Endothelial cell of umbilical vein (primary cell): Measurements from ENCODE around the gene AKAP6. TPM values are rescaled to one million over a fixed set of nuclear protein-coding genes. Genes with fewer than 3 reads are reported as not detected.

Experiments used
- BruUV-seq: library from RNA; stranded (reverse); fragments of 400-500 nt; replicated peaks from 2 replicates; lab custom pipeline; 2021; lab: Mats Ljungman, UMichigan
- CTCF ChIA-PET: fragments of 300-600, 350-600 bp; sonication (Branson Sonifier 250); formaldehyde crosslinking; loops from one replicate; lab custom pipeline; 2021; ENCODE audit warnings: antibody characterized with exemption, inconsistent platforms; lab: Charles Lee
- POLR2A ChIA-PET: fragments of 300-600, 350-600 bp; sonication (Branson Sonifier 250); formaldehyde crosslinking; loops from one replicate; lab custom pipeline; 2021; ENCODE audit warnings: antibody characterized with exemption, inconsistent platforms; lab: Charles Lee
- DNase-seq: peaks from one replicate; pipeline ENCODE4 v3.0.0-alpha.2; 2011; ENCODE audit warnings: low read depth, low spot score
- FAIRE-seq: peaks from 2 replicates; lab custom pipeline; 2011; peaks lifted over from hg19 to GRCh38; lab: Jason Lieb, UNC
- H2AFZ ChIP-seq: 2 replicates; pipeline ENCODE4 v1.6.0; 2012; ENCODE audit warnings: low read depth, low read length, control low read depth, inconsistent platforms
- H3K27ac ChIP-seq: 2 replicates; pipeline ENCODE4 v1.5.1; 2011; ENCODE audit warnings: low read depth, mild to moderate bottlenecking, control low read depth, low read length, moderate library complexity; ENCODE audit not compliant: insufficient read depth
- H3K27me3 ChIP-seq, 2 experiments: 2 replicates each; pipeline versions ENCODE4 v1.6.0 to v1.6.1; 2011; ENCODE audit warnings: low read length in 2 of 2, mixed read lengths in 1 of 2; ENCODE audit not compliant: control insufficient read depth in 2 of 2, insufficient read depth in 2 of 2
- H3K36me3 ChIP-seq, 2 experiments: 2 replicates in 1 of 2; 3 replicates in 1 of 2; pipeline ENCODE4 v1.5.1; 2011; ENCODE audit warnings: low read length in 2 of 2, mild to moderate bottlenecking in 1 of 2, moderate library complexity in 1 of 2; ENCODE audit not compliant: control insufficient read depth in 2 of 2, insufficient read depth in 2 of 2; ENCODE audit errors: extremely low read depth in 1 of 2
- H3K4me1 ChIP-seq: 3 replicates; pipeline ENCODE4 v1.5.1; 2011; ENCODE audit warnings: mild to moderate bottlenecking, low read length; ENCODE audit not compliant: control insufficient read depth, insufficient read depth; ENCODE audit errors: extremely low read depth
- H3K4me2 ChIP-seq: 2 replicates; pipeline ENCODE4 v1.6.1; 2011; ENCODE audit warnings: low read length, control low read depth, mixed read lengths; ENCODE audit not compliant: insufficient read depth
- H3K4me3 ChIP-seq, 3 experiments: fragments of 200-600 bp in 1 of 3; sonication (generic), shearing (Covaris generic) in 1 of 3; replicated peaks in 1 of 3; 2 replicates each; pipeline ENCODE4 v1.5.1; 2011 to 2016; ENCODE audit warnings: control low read depth in 3 of 3, low read length in 3 of 3, mild to moderate bottlenecking in 2 of 3, inconsistent platforms in 1 of 3, low read depth in 1 of 3, moderate library complexity in 1 of 3; ENCODE audit not compliant: insufficient read depth in 1 of 3
- H3K79me2 ChIP-seq: 2 replicates; pipeline ENCODE4 v1.6.0; 2012; ENCODE audit warnings: low read length, inconsistent platforms; ENCODE audit not compliant: control insufficient read depth, insufficient read depth
- H3K9ac ChIP-seq: replicated peaks from 2 replicates; pipeline ENCODE3; 2011; ENCODE audit warnings: low read length, control low read depth; ENCODE audit not compliant: insufficient read depth; ENCODE audit errors: extremely low read depth
- H3K9me1 ChIP-seq: replicated peaks from 3 replicates; pipeline ENCODE4 v1.6.0; 2011; ENCODE audit warnings: mild to moderate bottlenecking, low read length; ENCODE audit not compliant: control insufficient read depth, insufficient read depth; ENCODE audit errors: extremely low read depth
- H3K9me3 ChIP-seq: replicated peaks from 2 replicates; pipeline ENCODE4 v1.5.1; 2012; ENCODE audit warnings: low read length, inconsistent platforms; ENCODE audit not compliant: control insufficient read depth, insufficient read depth
- H4K20me1 ChIP-seq: replicated peaks from 2 replicates; pipeline ENCODE3; 2011; ENCODE audit warnings: mild to moderate bottlenecking, low read length; ENCODE audit not compliant: control insufficient read depth, insufficient read depth; ENCODE audit errors: extremely low read depth
- CTCF ChIP-seq, 2 donors: IDR thresholded peaks; 1 replicate in 1 of 2; 2 replicates in 1 of 2; pipeline ENCODE4 v1.5.1; 2011; ENCODE audit warnings: low read length in 2 of 2, mild to moderate bottlenecking in 2 of 2, moderate library complexity in 2 of 2, control low read depth in 1 of 2, inconsistent platforms in 1 of 2, low read depth in 1 of 2; ENCODE audit not compliant: insufficient read depth in 1 of 2; ENCODE audit errors: extremely low read depth in 1 of 2
- EZH2 ChIP-seq: IDR thresholded peaks from 2 replicates; pipeline ENCODE4 v1.6.1; 2012; ENCODE audit warnings: borderline replicate concordance, low read depth, mild to moderate bottlenecking, moderate library complexity, low read length, inconsistent platforms; ENCODE audit not compliant: severe bottlenecking
- FOS ChIP-seq: IDR thresholded peaks from 2 replicates; pipeline ENCODE4 v1.6.1; 2011; ENCODE audit warnings: mild to moderate bottlenecking, low read length, moderate library complexity, borderline replicate concordance; ENCODE audit not compliant: insufficient read depth
- GATA2 ChIP-seq: IDR thresholded peaks from 2 replicates; pipeline ENCODE4 v1.7.0; 2011; ENCODE audit warnings: low read depth, mild to moderate bottlenecking, moderate library complexity, mixed read lengths, low read length; ENCODE audit not compliant: insufficient read length, insufficient read depth
- JUN ChIP-seq: IDR thresholded peaks from 2 replicates; pipeline ENCODE4 v1.6.1; 2011; ENCODE audit warnings: borderline replicate concordance, low read depth; ENCODE audit not compliant: insufficient read length, insufficient read depth
- MAX ChIP-seq: IDR thresholded peaks from 2 replicates; pipeline ENCODE4 v1.6.1; 2011; ENCODE audit not compliant: insufficient read depth, insufficient read length
- MYC ChIP-seq: IDR thresholded peaks from one replicate; pipeline ENCODE4 v1.6.1; 2011; ENCODE audit warnings: mild to moderate bottlenecking, low read depth, low read length
- POLR2A ChIP-seq: IDR thresholded peaks from 2 replicates; pipeline ENCODE4 v1.6.1; 2012; ENCODE audit warnings: low read depth, mild to moderate bottlenecking, control low read depth, low read length
- POLR2AphosphoS5 ChIP-seq: IDR thresholded peaks from 2 replicates; pipeline ENCODE4 v1.6.1; 2012; ENCODE audit warnings: low read depth, mild to moderate bottlenecking, control low read depth, low read length, moderate library complexity; ENCODE audit not compliant: insufficient read depth
- dilution Hi-C: fragments of 300-500 bp; cut with MboI; formaldehyde crosslinking; loops from one replicate; pipeline ENCODE4 v1.15.0; 2019; ENCODE audit warnings: low sequenced_read_pairs; ENCODE audit not compliant: extremely low pct_ligation_motif_present
- intact Hi-C: fragments of 100-400 bp; cut with micrococcal nuclease; formaldehyde crosslinking; loops from one replicate; pipeline ENCODE4 v1.10.0; 2022
- polyA plus RNA-seq, 4 experiments: library from polyadenylated mRNA; depleted of rRNA in 3 of 4; stranded (reverse) in 3 of 4; unstranded in 1 of 4; fragments of >200 nt; gene quantifications; 2 replicates each; pipeline versions ENCODE4 v1.2.1 to v1.2.3, GENCODE V29; 2011 to 2012; ENCODE audit warnings: missing spikeins in 1 of 4
- total RNA-seq: library from RNA; stranded (reverse); gene quantifications from 2 replicates; pipeline ENCODE4 v1.2.3, GENCODE V29; 2021

Gene AKAP6
- total and polyA plus RNA-seq, 2 donors (not counting 3 experiments of a cell fraction or from before 2014, with no cell fraction given), result 0.03 to 0.49 TPM

- intact Hi-C loops, result no loop called here
- no peak overlapping the region for H2AFZ ChIP-seq
- no peak overlapping the region for H3K27ac ChIP-seq
- H3K36me3 ChIP-seq, result no peaks in the 10 kb centered on the region
- H3K27me3 ChIP-seq, result no peaks in the 10 kb centered on the region
- H3K4me1 ChIP-seq, result no peaks in the 10 kb centered on the region
- DNase-seq, result no peak
- H3K79me2 ChIP-seq, result no peaks in the 10 kb centered on the region
- H3K4me2 ChIP-seq, result no peak overlapping the region
- H3K9me3 ChIP-seq, result no peaks in the 10 kb centered on the region
- TF ChIP-seq FOS (no peak), CTCF (IDR thresholded peaks at IDR 0.05; ENCODE audit: extremely low read depth in 1 of 2, insufficient read depth in 1 of 2, low read depth in 1 of 2, low read length in 2 of 2) (no peak)
- POLR2A ChIA-PET, result no interaction called here
- CTCF ChIA-PET, result interaction anchor here (1.1 kb wide), 1 partner anchor 20 kb away, joined by 3 read pairs; no protein-coding TSS in a partner anchor
- FAIRE-seq, result no peak
- no peak overlapping the region for H3K9ac ChIP-seq
- no peaks in the 10 kb centered on the region for H3K9me1 ChIP-seq
- no peak overlapping the region for H3K4me3 ChIP-seq
- dilution Hi-C loops, result no loop called here
- BruUV-seq, result no TSS peak
- H4K20me1 ChIP-seq, result no peaks in the 10 kb centered on the region
Measured at GRCh38 chr14:32594766-32595165, 265.7 kb downstream of the AKAP6 start.

GRCh38 chr14:32595497-32595896 lies 266.4 kb downstream of the AKAP6 start:
- no peaks in the 10 kb centered on the region for H3K4me1 ChIP-seq
- POLR2A ChIA-PET, result no interaction called here
- FAIRE-seq, result no peak

More at GRCh38 chr14:32595497-32595896, 266.4 kb downstream of the AKAP6 start:
- CTCF ChIA-PET, result interaction anchor here (1.1 kb wide), 1 partner anchor 20 kb away, joined by 3 read pairs; no protein-coding TSS in a partner anchor
- Histone ChIP-seq H3K4me2 (no peak overlapping the region), H3K79me2 (no peaks in the 10 kb centered on the region), H3K9ac (no peak overlapping the region), H3K27me3 (no peaks in the 10 kb centered on the region), H3K27ac (no peak overlapping the region), H3K9me3 (no peaks in the 10 kb centered on the region), H3K9me1 (no peaks in the 10 kb centered on the region), H4K20me1 (no peaks in the 10 kb centered on the region), H3K36me3 (no peaks in the 10 kb centered on the region), H2AFZ (no peak overlapping the region), H3K4me3 (no peak overlapping the region)
- intact Hi-C loops (no loop called here), dilution Hi-C loops (no loop called here)
- no peak for TF ChIP-seq POLR2AphosphoS5
- TF ChIP-seq POLR2A, result no peak
- TF ChIP-seq FOS, result no peak
- TF ChIP-seq CTCF (IDR thresholded peaks at IDR 0.05; ENCODE audit: extremely low read depth in 1 of 2, insufficient read depth in 1 of 2, low read depth in 1 of 2, low read length in 2 of 2), result no peak
- no peak for TF ChIP-seq JUN
- no peak for TF ChIP-seq EZH2
- TF ChIP-seq GATA2, result no peak
- no peak for TF ChIP-seq MAX
- no peak for TF ChIP-seq MYC
- no TSS peak for BruUV-seq
- DNase-seq, result no peak
